GM19438 (cell line): ENCODE measurements around the gene SOS1.
"Not testable (repeated sequence)": the region's sequence is repeated elsewhere in the genome, so short reads cannot be mapped to it uniquely, and the experiment has no call there.

Source experiments
- ATAC-seq: cut with Tn5 transposase; IDR thresholded peaks from one replicate; pipeline ENCODE4 v1.9.1; 2021; ENCODE audit warnings: low read depth; ENCODE audit not compliant: unreplicated experiment

SOS1 gene

DNA sequence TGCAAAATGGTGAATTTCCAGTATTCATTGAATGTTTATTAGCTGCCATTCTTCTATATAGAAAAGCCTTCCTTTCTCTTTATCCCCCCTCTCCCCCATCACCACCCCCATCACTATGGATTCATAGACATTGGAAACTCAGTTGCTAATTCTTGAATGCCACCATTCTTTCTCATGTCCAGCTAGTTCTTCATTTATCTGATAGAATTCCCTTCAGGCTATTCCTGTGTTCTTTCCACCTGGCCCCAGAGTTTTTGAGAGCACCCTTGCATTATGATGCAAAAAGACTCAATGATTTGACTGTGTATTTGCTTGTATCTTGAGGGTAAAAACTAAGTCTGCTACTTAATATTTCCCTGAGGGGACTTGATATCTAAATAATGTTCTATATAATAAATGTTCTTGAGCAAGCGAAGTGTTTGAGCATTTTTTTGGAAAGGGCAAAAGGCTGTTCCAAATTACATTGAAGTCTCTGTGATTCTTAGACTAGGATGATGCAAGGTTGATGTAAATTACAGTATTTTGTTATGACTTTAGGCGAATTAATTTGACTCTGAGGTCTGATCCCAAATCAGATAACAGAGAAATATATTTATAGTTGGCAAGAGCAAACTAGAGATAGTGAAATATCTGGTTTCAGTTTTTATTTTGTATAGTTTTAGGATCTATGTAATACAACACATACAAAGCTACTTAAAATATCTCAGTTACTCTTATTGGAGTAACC lies 18.8 kb upstream of the SOS1 start:
- ATAC-seq = no peak

DNA sequence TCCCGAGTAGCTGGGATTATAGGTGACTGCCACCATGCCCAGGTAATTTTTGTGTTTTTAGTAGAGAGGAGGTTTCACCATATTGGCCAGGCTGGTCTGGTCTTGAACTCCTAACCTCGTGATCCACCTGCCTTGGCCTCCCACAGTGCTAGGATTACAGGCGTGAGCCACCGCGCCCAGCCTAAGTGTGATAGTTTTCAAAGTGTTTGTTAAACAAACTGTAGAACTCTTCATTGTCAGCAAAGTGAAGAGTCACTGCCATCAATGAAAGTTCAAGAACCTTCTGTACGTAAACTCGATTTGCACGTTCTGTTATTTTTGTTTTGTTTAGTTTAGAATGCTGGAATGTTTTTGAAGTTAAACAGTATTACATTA lies 18.0 kb upstream of the SOS1 start:
- no peak for ATAC-seq

DNA sequence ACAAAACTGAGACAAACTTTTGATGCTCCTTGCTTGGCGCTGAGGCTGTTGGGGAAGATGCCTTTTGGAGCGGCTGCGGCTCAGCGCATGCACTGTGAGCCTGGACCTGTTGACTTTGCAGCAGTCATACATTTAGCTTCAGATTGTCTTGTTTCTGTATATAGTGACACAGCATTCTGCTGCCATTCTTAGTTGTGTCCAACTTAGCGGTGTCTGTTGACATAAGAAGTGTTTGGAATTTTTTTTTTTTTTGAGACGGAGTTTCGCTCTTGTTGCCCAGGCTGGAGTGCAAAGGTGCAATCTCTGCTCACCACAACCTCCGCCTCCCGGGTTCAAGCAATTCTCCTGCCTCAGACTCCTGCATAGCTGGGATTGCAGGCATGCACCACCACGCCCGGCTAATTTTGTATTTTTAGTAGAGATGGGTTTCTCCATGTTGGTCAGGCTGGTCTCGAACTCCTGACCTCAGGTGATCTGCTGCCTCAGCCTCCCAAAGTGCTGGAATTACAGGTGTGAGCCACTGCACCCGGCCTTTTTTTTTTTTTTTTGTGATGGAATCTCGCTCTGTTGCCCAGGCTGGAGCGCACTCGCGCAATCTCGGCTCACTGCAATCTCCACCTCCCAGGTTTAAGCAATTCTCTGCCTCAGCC lies 17.5 kb upstream of the SOS1 start:
- ATAC-seq = not testable (repeated sequence)

DNA sequence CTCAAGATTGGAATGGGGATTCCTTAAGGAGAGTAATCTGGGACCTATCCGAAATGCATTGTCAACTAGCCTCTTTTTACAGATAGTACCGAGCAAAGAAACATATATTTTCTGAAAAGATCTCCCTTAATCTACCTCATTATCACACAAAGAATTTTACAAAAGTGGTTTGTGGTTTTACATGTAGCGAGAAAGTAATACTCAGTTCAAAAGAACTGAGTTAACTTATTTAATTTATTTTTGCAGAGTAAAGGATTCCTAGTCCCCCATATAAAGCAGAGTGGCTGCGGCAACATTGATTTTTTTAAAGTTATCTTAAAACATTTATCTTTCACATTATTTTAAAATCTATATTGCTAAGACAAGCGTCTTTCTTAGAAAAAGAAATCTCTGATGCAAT lies 15.9 kb upstream of the SOS1 start:
- ATAC-seq = no peak

DNA sequence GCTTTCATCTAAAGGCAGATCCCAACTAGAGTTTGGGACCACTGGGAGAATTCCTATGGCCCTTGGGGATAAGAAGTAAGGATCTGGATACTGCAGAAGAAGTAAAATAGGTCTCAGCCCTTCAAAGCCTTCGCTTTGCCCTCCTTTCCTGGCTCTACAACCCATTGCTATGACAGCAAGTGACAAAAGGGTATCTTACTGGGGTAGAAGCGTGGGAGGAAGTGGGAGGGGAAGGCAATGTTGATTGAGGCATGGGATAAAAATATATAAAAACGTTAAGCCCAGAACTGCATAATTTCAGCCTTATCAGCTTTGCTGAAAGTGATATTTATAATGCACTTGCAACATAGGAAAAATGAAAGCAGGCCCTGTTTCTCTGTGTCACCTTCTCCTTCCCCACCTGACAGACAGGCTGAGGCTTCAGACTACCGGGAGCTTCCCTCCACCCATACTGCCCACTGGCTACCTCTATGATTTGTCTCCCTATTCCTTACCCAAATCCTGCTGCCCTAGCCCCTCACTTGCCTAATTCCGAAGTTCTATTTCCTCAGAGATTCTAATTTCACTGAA lies 14.9 kb upstream of the SOS1 start:
- no peak for ATAC-seq

DNA sequence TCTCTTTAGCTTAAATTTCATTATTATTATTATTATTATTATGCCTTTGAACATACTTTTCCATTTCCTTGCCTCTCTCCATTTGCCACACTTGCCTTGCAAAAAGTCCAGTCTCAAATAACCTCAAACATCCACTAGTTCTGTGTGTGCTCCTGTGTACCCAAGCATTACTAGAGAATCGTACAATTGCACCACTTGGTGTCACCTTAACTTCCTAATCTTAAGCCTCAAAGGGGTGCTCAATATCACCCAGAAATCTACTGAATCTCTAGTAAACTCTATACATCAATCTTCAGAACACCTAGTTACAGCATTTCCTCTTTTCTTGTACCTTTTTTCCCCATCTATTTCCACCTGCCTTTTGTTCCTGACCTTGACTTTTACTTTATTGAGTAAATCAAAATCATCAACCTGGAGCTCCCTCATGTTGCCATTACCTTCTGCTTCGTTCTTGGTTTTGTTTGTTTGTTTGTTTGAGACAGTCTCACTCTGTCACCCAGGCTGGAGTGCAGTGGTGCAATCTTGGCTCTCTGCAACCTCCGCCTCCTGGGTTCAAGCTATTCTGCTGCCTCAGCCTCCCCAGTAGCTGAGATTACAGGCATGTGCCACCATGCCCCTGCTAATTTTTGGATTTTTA lies 12.5 kb upstream of the SOS1 start:
- no peak for ATAC-seq

GRCh38 chr2:39128919-39129391 lies 8.1 kb upstream of the SOS1 start:
- peak; percentile 44 for ATAC-seq

DNA sequence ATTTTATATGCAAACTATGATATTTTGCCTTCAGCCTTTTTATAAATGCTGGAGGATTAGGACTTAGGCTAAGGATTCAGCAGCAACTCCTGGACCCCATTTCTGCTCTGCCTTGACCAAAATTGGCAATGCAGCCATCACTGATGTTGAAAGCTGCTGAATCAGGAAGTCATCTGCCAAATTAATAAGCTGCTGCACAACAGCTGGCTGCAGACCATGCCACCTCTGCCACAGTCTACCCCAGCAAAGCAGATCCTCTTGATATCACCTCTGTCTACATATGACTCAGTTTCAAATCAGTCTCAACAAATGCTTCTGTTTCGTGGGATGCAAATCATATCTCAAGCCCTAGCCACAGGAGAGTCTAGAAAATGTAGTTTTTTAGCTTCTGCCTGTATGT lies 7.1 kb upstream of the SOS1 start:
- ATAC-seq = peak; percentile 25

DNA sequence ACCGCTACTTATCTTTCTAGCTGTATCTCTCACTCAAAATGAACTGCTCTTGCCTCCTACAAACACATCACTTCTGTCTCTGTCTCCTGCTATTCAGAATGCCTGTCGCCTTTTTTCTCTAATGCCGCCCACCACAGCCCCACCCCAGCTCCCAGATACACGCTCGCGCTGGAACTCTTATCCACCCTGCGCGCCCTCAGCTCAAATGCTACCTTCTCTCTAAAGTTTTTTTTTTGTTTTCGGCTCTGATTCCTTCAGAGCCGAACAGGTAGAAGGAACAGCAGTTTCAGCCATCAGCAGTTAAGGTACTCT lies 3.9 kb upstream of the SOS1 start:
- no peak for ATAC-seq

GRCh38 chr2:39124000-39124745 lies 3.3 kb upstream of the SOS1 start:
- peak; percentile 49 for ATAC-seq

DNA sequence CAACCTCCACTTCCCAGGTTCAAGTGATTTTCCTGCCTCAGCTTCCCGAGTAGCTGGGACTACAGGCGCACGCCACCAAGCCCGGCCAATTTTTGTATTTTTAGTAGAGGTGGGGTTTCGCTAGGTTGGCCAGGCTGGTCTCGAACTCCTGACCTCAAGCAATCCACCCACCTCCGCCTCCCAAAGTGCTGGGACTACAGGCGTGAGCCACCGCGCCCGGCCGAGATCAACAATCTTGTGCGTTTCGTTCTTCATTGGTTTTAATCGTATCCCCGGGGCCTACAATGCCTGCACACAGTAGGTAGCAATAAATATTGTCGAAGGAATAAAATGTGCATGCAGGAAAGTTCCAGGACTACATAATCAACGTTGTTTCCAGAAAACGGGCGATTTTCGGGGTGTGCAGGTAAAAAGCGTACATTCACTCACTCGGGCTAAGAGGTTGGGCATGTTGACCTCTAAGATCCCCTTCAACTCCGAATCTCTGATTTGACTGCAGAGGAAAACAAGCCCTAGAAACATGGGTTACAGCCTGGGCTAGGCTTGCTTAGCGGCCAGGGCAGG lies 2.7 kb upstream of the SOS1 start:
- no peak for ATAC-seq

DNA sequence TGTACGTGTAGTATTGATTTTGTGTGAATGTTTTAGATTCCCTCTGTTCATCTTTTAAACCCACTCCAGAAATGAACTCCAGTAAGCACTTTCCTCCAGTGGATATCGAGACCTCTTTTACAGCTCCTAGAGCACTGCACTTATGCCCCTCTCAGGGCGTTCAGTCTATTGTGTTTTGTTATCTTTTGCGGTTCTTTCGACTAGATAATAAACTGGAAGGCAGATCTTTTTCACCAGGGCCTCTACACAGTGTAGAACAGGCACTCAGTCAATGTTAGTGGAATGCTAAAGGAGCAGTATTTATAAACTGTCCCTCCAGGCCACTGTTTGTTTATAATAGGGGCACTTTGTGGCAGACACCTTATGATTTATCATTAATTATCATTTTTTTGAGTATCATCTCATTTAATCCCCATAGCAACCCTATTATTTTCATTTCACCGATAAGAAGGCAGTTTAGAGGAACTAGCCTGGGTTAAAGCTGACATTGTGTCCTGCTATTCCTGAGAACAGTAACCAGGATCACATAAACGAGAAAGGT lies 742 bp upstream of the SOS1 start:
- ATAC-seq = no peak

GRCh38 chr2:39120521-39120770 lies 405 bp downstream of the SOS1 start:
- ATAC-seq = no peak

DNA sequence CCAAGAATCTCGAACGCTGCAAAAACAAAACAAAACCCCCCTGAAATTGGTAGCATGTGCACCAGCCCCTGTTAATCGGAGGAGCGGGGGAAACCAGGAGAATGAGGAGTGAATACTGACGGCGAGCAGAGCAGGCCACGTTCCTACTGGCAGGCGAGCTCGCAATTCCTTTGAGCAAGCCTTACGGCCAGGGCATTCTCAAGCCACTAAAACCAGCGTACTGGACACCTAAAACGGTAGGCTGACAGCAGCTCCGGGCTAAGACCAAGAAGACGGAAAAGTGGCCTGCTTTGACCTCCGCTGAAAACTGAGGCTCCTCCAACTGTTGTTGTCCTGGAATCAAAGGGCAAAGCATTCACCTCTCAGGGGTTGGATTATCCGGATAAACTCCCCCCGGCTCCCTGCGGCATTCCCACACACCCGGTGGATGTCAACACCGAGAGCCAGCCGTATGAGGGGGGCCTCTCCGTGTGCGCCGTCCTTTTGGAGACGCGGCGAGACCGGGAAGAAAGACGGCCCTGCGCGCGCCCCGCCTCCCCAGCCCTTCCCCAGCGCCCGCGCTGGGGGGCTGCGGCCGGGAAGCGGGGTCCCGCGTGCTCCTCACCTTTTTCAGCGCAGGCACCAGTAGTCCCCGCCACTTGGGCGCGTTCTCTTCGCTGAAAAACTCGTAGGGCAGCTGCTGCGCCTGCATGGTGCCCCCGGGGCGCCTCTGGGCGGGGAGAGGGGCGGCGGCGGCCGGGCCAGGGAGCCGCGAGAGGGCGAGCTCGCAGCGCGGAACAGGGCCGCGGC lies 925 bp downstream of the SOS1 start:
- ATAC-seq = peak; percentile 33

GRCh38 chr2:39118786-39119499 lies 1.9 kb downstream of the SOS1 start:
- no peak for ATAC-seq

DNA sequence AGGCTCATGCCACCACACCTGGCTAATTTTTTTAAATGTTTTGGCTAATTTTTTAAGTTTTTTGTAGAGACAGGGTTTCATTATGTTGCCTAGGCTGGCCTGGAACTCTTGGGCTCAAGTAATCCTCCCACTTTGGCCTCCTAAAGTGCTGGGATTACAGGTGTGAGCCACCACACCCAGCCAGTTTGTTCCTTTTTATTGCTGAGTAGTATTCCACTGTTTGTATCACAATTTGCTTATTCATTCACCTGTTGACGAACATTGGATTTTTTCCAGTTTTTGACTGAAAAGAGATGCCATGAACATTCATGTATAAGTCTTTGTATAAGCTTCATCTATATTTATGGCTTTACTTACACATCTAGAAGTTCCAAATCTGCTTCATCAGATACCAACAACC lies 5.3 kb downstream of the SOS1 start:
- no peak for ATAC-seq

GRCh38 chr2:39114771-39115170 lies 6.1 kb downstream of the SOS1 start:
- ATAC-seq = no peak

GRCh38 chr2:39109537-39109936 lies 11.3 kb downstream of the SOS1 start:
- ATAC-seq = no peak

DNA sequence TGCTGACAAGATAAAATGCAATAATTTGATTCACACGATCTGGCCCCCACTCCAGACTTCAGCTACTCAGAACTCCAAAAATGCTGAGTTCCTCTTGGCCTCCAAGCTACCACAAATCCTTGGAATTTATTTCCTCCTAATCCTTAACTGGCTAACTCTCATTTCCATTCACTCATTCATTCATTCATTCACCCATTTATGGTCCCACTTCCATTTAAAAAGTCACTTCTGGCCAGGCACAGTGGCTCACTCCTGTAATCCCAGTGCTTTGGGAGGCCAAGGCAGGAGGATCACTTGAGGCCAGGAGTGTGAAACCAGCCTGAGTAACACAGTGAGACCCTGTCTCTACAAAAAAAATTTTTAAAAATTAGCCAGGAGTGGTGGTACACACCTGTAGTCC lies 12.5 kb downstream of the SOS1 start:
- ATAC-seq = no peak
